ENCODE data around the gene FLVCR2. TPM values are rescaled to one million over a fixed set of nuclear protein-coding genes. Genes with fewer than 3 reads are reported as not detected.

The FLVCR2 gene
- total RNA-seq, 1 donor from 2014 or later, result 3.2 TPM

- Histone ChIP-seq H3K36me3 (no peaks in the 10 kb centered on the region), H3K27ac (replicated peaks) (no peak overlapping the region), H3K27me3 (ENCODE audit: low read depth) (peaks cover 8% of the 10 kb centered on the region), H3K4me3 (no peak overlapping the region), H3K9me3 (replicated peaks) (no peaks in the 10 kb centered on the region), H3K4me1 (no peaks in the 10 kb centered on the region)
- intact Hi-C loops (cut with micrococcal nuclease), result no loop called here
- no peak for DNase-seq
- no peak for TF ChIP-seq CTCF (IDR thresholded peaks at IDR 0.05; ENCODE audit: borderline replicate concordance)
These were observed 10.3 kb upstream of the FLVCR2 start for GRCh38 chr14:75568140-75568539.

GRCh38 chr14:75568791-75569190, 9.6 kb upstream of the FLVCR2 start:
- no peak for TF ChIP-seq CTCF (IDR thresholded peaks at IDR 0.05; ENCODE audit: borderline replicate concordance)
- intact Hi-C loops (cut with micrococcal nuclease), result no loop called here
- Histone ChIP-seq H3K27ac (replicated peaks) (no peak overlapping the region), H3K9me3 (replicated peaks) (no peaks in the 10 kb centered on the region), H3K4me3 (no peak overlapping the region), H3K4me1 (no peaks in the 10 kb centered on the region), H3K27me3 (ENCODE audit: low read depth) (peaks cover 6% of the 10 kb centered on the region), H3K36me3 (no peaks in the 10 kb centered on the region)
- DNase-seq, result no peak

GRCh38 chr14:75570797-75571196, 7.6 kb upstream of the FLVCR2 start:
- H3K4me3 ChIP-seq, result no peak overlapping the region
- H3K9me3 ChIP-seq (replicated peaks), result peaks cover 4% of the 10 kb centered on the region
- DNase-seq, result no peak
- no peaks in the 10 kb centered on the region for H3K4me1 ChIP-seq
- no peak overlapping the region for H3K27ac ChIP-seq (replicated peaks)
- intact Hi-C loops (cut with micrococcal nuclease), result no loop called here
- no peaks in the 10 kb centered on the region for H3K36me3 ChIP-seq
- no peak for TF ChIP-seq CTCF (IDR thresholded peaks at IDR 0.05; ENCODE audit: borderline replicate concordance)
- no peaks in the 10 kb centered on the region for H3K27me3 ChIP-seq (ENCODE audit: low read depth)

GRCh38 chr14:75572104-75572503, 6.3 kb upstream of the FLVCR2 start:
- Histone ChIP-seq H3K27ac (replicated peaks) (no peak overlapping the region), H3K9me3 (replicated peaks) (peaks cover 4% of the 10 kb centered on the region), H3K4me3 (no peak overlapping the region), H3K4me1 (no peaks in the 10 kb centered on the region), H3K36me3 (no peaks in the 10 kb centered on the region), H3K27me3 (ENCODE audit: low read depth) (no peaks in the 10 kb centered on the region)
- intact Hi-C loops (cut with micrococcal nuclease), result no loop called here
- no peak for DNase-seq
- no peak for TF ChIP-seq CTCF (IDR thresholded peaks at IDR 0.05; ENCODE audit: borderline replicate concordance)

GRCh38 chr14:75577090-75577489, 1.3 kb upstream of the FLVCR2 start:
- Histone ChIP-seq H3K36me3 (no peaks in the 10 kb centered on the region), H3K4me1 (peaks cover 39% of the 10 kb centered on the region), H3K9me3 (replicated peaks) (peaks cover 4% of the 10 kb centered on the region), H3K27ac (replicated peaks) (no peak overlapping the region), H3K27me3 (ENCODE audit: low read depth) (no peaks in the 10 kb centered on the region), H3K4me3 (no peak overlapping the region)
- TF ChIP-seq CTCF (IDR thresholded peaks at IDR 0.05; ENCODE audit: borderline replicate concordance), result no peak
- intact Hi-C loops (cut with micrococcal nuclease), result no loop called here
- no peak for DNase-seq

GRCh38 chr14:75577729-75578101, 705 bp upstream of the FLVCR2 start:
- DNase-seq, result peak; percentile 87
- H3K36me3 ChIP-seq, result no peaks in the 10 kb centered on the region
- H3K27me3 ChIP-seq (ENCODE audit: low read depth), result no peaks in the 10 kb centered on the region
- H3K4me1 ChIP-seq, result peaks cover 44% of the 10 kb centered on the region
- H3K27ac ChIP-seq (replicated peaks), result peak overlapping the region; percentile 87
- TF ChIP-seq CTCF (IDR thresholded peaks at IDR 0.05; ENCODE audit: borderline replicate concordance), result peak; percentile 86
- H3K4me3 ChIP-seq, result peak overlapping the region; percentile 73
- peaks cover 4% of the 10 kb centered on the region for H3K9me3 ChIP-seq (replicated peaks)
- intact Hi-C loops (cut with micrococcal nuclease), result loop anchor here (2.0 kb wide), 1 partner anchor 77 kb away; no protein-coding TSS in a partner anchor
